Neural cell (in vitro differentiated cells): ENCODE data around the gene NIM1K.

Experiments used
- EZH2 ChIP-seq: fragments of 200-600, 300-800 bp; shearing (Covaris generic), sonication (generic); IDR thresholded peaks from 2 replicates; pipeline ENCODE4 v1.6.1; 2014; ENCODE audit warnings: antibody characterized with exemption, low read length, borderline replicate concordance, mild to moderate bottlenecking; ENCODE audit not compliant: insufficient read depth, poor library complexity, severe bottlenecking
- MXI1 ChIP-seq: fragments of 450-650 bp; conservative IDR thresholded peaks from 2 replicates; pipeline ENCODE4 v1.6.1; 2014; ENCODE audit warnings: antibody characterized with exemption, mild to moderate bottlenecking; ENCODE audit not compliant: poor library complexity, severe bottlenecking
- POLR2AphosphoS5 ChIP-seq: IDR thresholded peaks from 2 replicates; pipeline ENCODE4 v1.6.1; 2012
- RAD21 ChIP-seq: fragments of 450-650 bp; conservative IDR thresholded peaks from 2 replicates; pipeline ENCODE4 v1.6.1; 2014; ENCODE audit warnings: antibody characterized with exemption, mild to moderate bottlenecking, moderate library complexity
- TAF1 ChIP-seq: IDR thresholded peaks from 2 replicates; pipeline ENCODE4 v1.6.1; 2012; ENCODE audit warnings: low read depth
- TF ChIP-seq, protein P1 (sequence below): fragments of 450-650 bp; IDR thresholded peaks from 2 replicates; pipeline ENCODE4 v1.5.1; 2014; ENCODE audit warnings: antibody characterized with exemption, mild to moderate bottlenecking, moderate library complexity; ENCODE audit not compliant: poor library complexity, severe bottlenecking
- TF ChIP-seq, protein P2 (sequence below): IDR thresholded peaks from 2 replicates; pipeline ENCODE4 v1.6.1; 2012; ENCODE audit warnings: borderline replicate concordance

DNA sequence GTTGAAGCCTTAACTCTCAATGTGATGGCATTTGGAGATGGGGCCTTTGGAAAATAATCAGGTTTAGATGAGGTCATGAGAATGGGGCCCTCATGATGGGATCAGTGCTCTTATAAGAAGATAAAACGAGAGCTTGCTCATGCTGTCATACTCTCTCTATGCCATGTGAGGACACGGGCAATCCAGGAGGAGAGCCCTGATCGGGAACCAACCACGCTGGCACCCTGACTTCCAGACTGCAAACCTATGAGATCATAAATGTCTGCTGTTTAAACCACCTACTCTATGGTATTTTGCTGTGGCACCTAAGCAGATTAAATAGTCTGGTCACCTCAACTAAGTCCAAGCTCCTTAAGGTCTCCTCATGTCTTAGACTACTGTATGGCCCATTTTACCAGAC, 111.2 kb downstream of the NIM1K start:
- TF ChIP-seq RAD21 (no peak), MXI1 (no peak), EZH2 (no peak), TAF1 (no peak), POLR2AphosphoS5 (no peak)
- TF ChIP-seq, protein P1, sequence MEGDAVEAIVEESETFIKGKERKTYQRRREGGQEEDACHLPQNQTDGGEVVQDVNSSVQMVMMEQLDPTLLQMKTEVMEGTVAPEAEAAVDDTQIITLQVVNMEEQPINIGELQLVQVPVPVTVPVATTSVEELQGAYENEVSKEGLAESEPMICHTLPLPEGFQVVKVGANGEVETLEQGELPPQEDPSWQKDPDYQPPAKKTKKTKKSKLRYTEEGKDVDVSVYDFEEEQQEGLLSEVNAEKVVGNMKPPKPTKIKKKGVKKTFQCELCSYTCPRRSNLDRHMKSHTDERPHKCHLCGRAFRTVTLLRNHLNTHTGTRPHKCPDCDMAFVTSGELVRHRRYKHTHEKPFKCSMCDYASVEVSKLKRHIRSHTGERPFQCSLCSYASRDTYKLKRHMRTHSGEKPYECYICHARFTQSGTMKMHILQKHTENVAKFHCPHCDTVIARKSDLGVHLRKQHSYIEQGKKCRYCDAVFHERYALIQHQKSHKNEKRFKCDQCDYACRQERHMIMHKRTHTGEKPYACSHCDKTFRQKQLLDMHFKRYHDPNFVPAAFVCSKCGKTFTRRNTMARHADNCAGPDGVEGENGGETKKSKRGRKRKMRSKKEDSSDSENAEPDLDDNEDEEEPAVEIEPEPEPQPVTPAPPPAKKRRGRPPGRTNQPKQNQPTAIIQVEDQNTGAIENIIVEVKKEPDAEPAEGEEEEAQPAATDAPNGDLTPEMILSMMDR, result no peak
- TF ChIP-seq, protein P2, sequence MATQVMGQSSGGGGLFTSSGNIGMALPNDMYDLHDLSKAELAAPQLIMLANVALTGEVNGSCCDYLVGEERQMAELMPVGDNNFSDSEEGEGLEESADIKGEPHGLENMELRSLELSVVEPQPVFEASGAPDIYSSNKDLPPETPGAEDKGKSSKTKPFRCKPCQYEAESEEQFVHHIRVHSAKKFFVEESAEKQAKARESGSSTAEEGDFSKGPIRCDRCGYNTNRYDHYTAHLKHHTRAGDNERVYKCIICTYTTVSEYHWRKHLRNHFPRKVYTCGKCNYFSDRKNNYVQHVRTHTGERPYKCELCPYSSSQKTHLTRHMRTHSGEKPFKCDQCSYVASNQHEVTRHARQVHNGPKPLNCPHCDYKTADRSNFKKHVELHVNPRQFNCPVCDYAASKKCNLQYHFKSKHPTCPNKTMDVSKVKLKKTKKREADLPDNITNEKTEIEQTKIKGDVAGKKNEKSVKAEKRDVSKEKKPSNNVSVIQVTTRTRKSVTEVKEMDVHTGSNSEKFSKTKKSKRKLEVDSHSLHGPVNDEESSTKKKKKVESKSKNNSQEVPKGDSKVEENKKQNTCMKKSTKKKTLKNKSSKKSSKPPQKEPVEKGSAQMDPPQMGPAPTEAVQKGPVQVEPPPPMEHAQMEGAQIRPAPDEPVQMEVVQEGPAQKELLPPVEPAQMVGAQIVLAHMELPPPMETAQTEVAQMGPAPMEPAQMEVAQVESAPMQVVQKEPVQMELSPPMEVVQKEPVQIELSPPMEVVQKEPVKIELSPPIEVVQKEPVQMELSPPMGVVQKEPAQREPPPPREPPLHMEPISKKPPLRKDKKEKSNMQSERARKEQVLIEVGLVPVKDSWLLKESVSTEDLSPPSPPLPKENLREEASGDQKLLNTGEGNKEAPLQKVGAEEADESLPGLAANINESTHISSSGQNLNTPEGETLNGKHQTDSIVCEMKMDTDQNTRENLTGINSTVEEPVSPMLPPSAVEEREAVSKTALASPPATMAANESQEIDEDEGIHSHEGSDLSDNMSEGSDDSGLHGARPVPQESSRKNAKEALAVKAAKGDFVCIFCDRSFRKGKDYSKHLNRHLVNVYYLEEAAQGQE, result no peak
